Ectodermal cell (in vitro differentiated cells): Measurements from ENCODE around the gene VTI1A.

ENCODE experiments used
- H3K27ac ChIP-seq: 2 replicates; pipeline ENCODE4 v1.7.0; 2013; ENCODE audit warnings: mild to moderate bottlenecking, low read depth, low read length; ENCODE audit not compliant: insufficient read depth, poor library complexity, severe bottlenecking
- H3K27me3 ChIP-seq: 2 replicates; pipeline ENCODE4 v1.7.0; 2013; ENCODE audit warnings: mild to moderate bottlenecking, low read length; ENCODE audit not compliant: insufficient read depth, control insufficient read depth, poor library complexity, severe bottlenecking
- H3K36me3 ChIP-seq: one replicate; pipeline ENCODE4 v1.7.0; 2013; ENCODE audit warnings: low read length; ENCODE audit not compliant: control insufficient read depth, insufficient read depth
- H3K4me1 ChIP-seq: one replicate; pipeline ENCODE4 v1.7.0; 2013; ENCODE audit warnings: low read length; ENCODE audit not compliant: control insufficient read depth, insufficient read depth
- H3K4me3 ChIP-seq: 2 replicates; pipeline ENCODE4 v1.7.0; 2013; ENCODE audit warnings: low read depth, low read length, control low read depth; ENCODE audit not compliant: insufficient read depth
- H3K9me3 ChIP-seq: 2 replicates; pipeline ENCODE4 v1.7.0; 2013; ENCODE audit warnings: mild to moderate bottlenecking, low read length, moderate library complexity; ENCODE audit not compliant: control insufficient read depth
- WGBS, 2 experiments: methylation state at CpG; one replicate each; pipeline ENCODE4 v1.1.7; 2013; ENCODE audit warnings: missing lambda C conversion rate in 2 of 2; 5-methylcytosine and 5-hydroxymethylcytosine counted together

VTI1A gene

DNA sequence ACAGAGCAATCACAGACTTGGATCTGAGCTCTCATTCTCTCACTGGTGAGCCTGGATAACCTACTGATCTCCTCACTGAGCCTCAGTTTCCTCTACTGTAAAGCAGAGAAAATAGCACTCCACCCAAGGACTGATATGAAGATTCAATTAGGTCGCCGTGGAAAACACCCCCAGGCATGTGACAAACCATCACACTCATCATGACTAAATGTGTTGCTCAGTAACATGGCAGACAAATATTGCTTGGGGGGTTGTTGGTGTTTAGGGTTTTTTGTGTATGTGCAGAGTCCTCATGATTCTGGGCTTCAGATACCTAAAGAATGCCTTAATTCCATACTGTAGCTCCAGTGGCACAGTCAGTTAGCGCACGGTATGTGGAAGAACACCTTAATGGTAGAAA lies 380.9 kb downstream of the VTI1A start:
- H3K9me3 ChIP-seq: no peaks in the 10 kb centered on the region
- H3K27ac ChIP-seq: no peak overlapping the region
- 95 to 96% methylated on average over 2 to 4 of the region's 4 CpGs for WGBS, 2 experiments
- H3K36me3 ChIP-seq: no peaks in the 10 kb centered on the region
- H3K4me3 ChIP-seq: no peak overlapping the region
- H3K27me3 ChIP-seq: peaks cover 12% of the 10 kb centered on the region
- H3K4me1 ChIP-seq: peaks cover 11% of the 10 kb centered on the region

DNA sequence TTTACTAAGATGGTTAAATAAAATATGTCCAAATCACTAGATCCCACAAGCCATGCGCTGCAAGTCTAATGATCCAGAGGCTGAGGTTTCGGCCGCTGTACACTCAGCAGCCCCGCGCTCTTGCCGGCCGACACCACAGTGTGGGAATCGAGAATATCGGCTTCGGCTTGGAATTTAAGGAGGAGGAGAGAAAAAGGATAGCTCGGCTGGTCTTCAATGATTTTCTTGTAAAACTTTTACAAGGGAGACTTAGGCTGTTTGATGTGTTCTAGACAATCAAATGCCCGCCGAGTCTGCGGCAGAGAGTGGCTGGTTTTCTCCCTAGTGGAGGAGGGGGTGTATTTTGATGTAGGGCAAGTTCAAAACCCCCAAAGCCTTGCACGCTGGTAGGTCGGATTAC lies 384.8 kb downstream of the VTI1A start:
- WGBS, 2 experiments: 62 to 66% methylated on average over 16 of the region's 16 CpGs
- H3K4me3 ChIP-seq: no peak overlapping the region
- no peaks in the 10 kb centered on the region for H3K9me3 ChIP-seq
- peaks cover 12% of the 10 kb centered on the region for H3K27me3 ChIP-seq
- peaks cover 25% of the 10 kb centered on the region for H3K4me1 ChIP-seq
- H3K27ac ChIP-seq: no peak overlapping the region
- no peaks in the 10 kb centered on the region for H3K36me3 ChIP-seq

- Histone ChIP-seq H3K4me1 (peaks cover 25% of the 10 kb centered on the region), H3K9me3 (no peaks in the 10 kb centered on the region), H3K36me3 (no peaks in the 10 kb centered on the region), H3K27ac (no peak overlapping the region), H3K27me3 (peaks cover 12% of the 10 kb centered on the region), H3K4me3 (no peak overlapping the region)
- 23 to 27% methylated on average over 7 of the region's 7 CpGs for WGBS, 2 experiments
These were observed 385.4 kb downstream of the VTI1A start for GRCh38 chr10:112832361-112832878.

DNA sequence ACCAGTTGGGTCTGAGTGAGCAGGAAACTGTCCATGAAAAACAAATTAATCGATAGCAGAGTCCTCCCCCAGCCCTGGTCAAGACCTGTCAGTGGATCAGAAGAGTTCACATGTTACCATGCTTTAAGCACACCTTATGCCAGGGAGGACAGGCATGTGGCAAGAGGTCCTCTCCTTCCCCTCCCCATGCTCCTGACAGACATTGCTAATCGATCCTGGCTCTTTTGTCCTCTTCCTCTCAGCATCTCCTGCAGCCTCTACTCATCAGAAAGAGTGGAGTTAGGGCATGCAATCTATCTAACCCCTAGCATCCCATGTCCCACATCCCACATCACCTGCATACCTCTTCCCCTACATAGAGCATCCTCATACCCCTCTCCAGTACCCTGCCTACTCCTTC lies 385.9 kb downstream of the VTI1A start:
- Histone ChIP-seq H3K27me3 (peaks cover 12% of the 10 kb centered on the region), H3K4me3 (no peak overlapping the region), H3K9me3 (no peaks in the 10 kb centered on the region), H3K36me3 (no peaks in the 10 kb centered on the region), H3K4me1 (peaks cover 27% of the 10 kb centered on the region), H3K27ac (no peak overlapping the region)
- 71 to 77% methylated on average over 2 of the region's 2 CpGs for WGBS, 2 experiments

- peaks cover 12% of the 10 kb centered on the region for H3K27me3 ChIP-seq
These were observed 387.8 kb downstream of the VTI1A start for GRCh38 chr10:112834751-112835181.

GRCh38 chr10:112835217-112835715 lies 388.3 kb downstream of the VTI1A start:
- Histone ChIP-seq H3K36me3 (no peaks in the 10 kb centered on the region), H3K27ac (no peak overlapping the region), H3K9me3 (no peaks in the 10 kb centered on the region), H3K27me3 (peaks cover 12% of the 10 kb centered on the region), H3K4me1 (peaks cover 42% of the 10 kb centered on the region), H3K4me3 (no peak overlapping the region)
- WGBS, 2 experiments: 46 to 52% methylated on average over 11 of the region's 11 CpGs

More at GRCh38 chr10:112834751-112835181, 387.8 kb downstream of the VTI1A start:
- Histone ChIP-seq H3K36me3 (no peaks in the 10 kb centered on the region), H3K4me3 (no peak overlapping the region), H3K9me3 (no peaks in the 10 kb centered on the region), H3K27ac (no peak overlapping the region), H3K4me1 (peaks cover 42% of the 10 kb centered on the region)
- 85 to 87% methylated on average over 8 of the region's 8 CpGs for WGBS, 2 experiments

- peaks cover 12% of the 10 kb centered on the region for H3K27me3 ChIP-seq
- no peak overlapping the region for H3K4me3 ChIP-seq
- H3K36me3 ChIP-seq: no peaks in the 10 kb centered on the region
- WGBS, 2 experiments: 73 to 86% methylated on average over 7 of the region's 7 CpGs
- no peak overlapping the region for H3K27ac ChIP-seq
- no peaks in the 10 kb centered on the region for H3K9me3 ChIP-seq
- H3K4me1 ChIP-seq: peaks cover 42% of the 10 kb centered on the region
These were observed 389.0 kb downstream of the VTI1A start for GRCh38 chr10:112835944-112836451.

- Histone ChIP-seq H3K27me3 (no peaks in the 10 kb centered on the region), H3K9me3 (no peaks in the 10 kb centered on the region), H3K27ac (no peak overlapping the region), H3K4me1 (peaks cover 31% of the 10 kb centered on the region), H3K4me3 (no peak overlapping the region), H3K36me3 (no peaks in the 10 kb centered on the region)
- 30 to 34% methylated on average over 15 of the region's 15 CpGs for WGBS, 2 experiments
These were observed 391.9 kb downstream of the VTI1A start for GRCh38 chr10:112838784-112839481.

DNA sequence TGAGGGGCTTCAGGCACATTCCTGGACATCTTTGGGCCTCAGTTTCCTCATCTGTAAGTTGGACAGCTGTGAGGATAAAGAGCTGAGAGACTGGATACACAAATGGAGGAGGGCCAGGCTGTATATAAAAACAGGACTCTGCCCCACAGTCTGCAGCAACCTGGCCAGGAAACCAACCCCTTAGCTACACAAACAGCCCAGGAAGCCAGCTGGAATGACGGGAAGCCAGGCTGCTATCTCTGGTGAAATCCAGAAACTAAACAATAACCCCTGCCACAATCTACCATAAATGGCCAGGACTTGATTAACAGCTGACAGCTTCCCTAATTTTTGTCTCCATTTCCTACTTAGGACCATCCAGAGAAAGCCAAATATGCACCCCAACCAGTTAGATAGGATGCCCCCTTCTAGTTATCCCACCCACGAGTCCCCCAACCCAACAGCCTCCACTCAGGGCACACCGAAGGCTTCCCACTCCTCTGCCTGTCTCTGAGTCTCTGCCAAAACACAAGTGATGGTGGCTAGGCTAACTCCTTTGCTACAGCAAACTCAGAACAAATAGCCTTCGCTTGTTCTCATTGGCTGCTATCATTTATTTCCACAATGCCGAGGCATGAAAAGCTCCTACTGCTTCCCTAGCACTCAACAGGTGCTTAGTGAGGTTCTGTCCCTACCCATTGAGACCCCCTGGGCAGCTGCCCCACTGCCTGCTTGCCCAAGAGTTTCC lies 393.1 kb downstream of the VTI1A start:
- 92 to 93% methylated on average over 5 of the region's 5 CpGs for WGBS, 2 experiments
- H3K36me3 ChIP-seq: no peaks in the 10 kb centered on the region
- no peak overlapping the region for H3K27ac ChIP-seq
- H3K27me3 ChIP-seq: no peaks in the 10 kb centered on the region
- peaks cover 28% of the 10 kb centered on the region for H3K4me1 ChIP-seq
- H3K4me3 ChIP-seq: no peak overlapping the region
- no peaks in the 10 kb centered on the region for H3K9me3 ChIP-seq

- H3K4me3 ChIP-seq: no peak overlapping the region
- H3K27me3 ChIP-seq: no peaks in the 10 kb centered on the region
- no peaks in the 10 kb centered on the region for H3K9me3 ChIP-seq
- no peak overlapping the region for H3K27ac ChIP-seq
- no peaks in the 10 kb centered on the region for H3K36me3 ChIP-seq
- WGBS, 2 experiments: 95 to 96% methylated on average over 7 of the region's 7 CpGs
- peaks cover 17% of the 10 kb centered on the region for H3K4me1 ChIP-seq
These were observed 394.5 kb downstream of the VTI1A start for GRCh38 chr10:112841549-112841948.
